Measurements from ENCODE around the gene ISYNA1. TPM values are rescaled to one million over a fixed set of nuclear protein-coding genes. Genes with fewer than 3 reads are reported as not detected.

Gene ISYNA1
- total and polyA plus RNA-seq, 2 experiments from 2014 or later: 191 to 208 TPM

- DNase-seq (ENCODE audit: low spot score): no peak
- peaks cover 10% of the 10 kb centered on the region; the same call in 2 of the 3 replicates for H3K4me1 Mint-ChIP-seq
- Histone ChIP-seq H3K36me3 (ENCODE audit: insufficient read depth) (no peaks in the 10 kb centered on the region; the same call in 1 of the 2 replicates), H3K4me2 (no peak overlapping the region), H2AFZ (no peak overlapping the region), H3K9me2 (ENCODE audit: insufficient read depth) (no peaks in the 10 kb centered on the region), H3K27ac (ENCODE audit: low read depth) (no peak overlapping the region), H4K20me1 (replicated peaks; ENCODE audit: insufficient read depth) (no peaks in the 10 kb centered on the region; the same call in none of the 2 replicates), H3K79me2 (replicated peaks; ENCODE audit: insufficient read depth) (no peaks in the 10 kb centered on the region), H3F3A (replicated peaks; ENCODE audit: low read depth) (0 out of 2 replicates have a peak, but pooled peaks cover 3% of the 10 kb centered on the region), H3K4me3 (no peak overlapping the region), H3K4me1 (ENCODE audit: insufficient read depth) (no peaks in the 10 kb centered on the region), H3K27me3 (ENCODE audit: insufficient read depth) (no peaks in the 10 kb centered on the region)
- TF ChIP-seq EZH2 (IDR thresholded peaks at IDR 0.05; ENCODE audit: low read depth, unreplicated experiment): no peak
- TF ChIP-seq POLR2AphosphoS5 (IDR thresholded peaks at IDR 0.05; ENCODE audit: low read depth): no peak
- no peak for TF ChIP-seq ZNF462 (CRISPR knock-in tag; IDR thresholded peaks at IDR 0.05)
- TF ChIP-seq CREB1 (CRISPR knock-in tag; IDR thresholded peaks at IDR 0.05; ENCODE audit: low read depth): no peak
- no peak for TF ChIP-seq ETS1 (IDR thresholded peaks at IDR 0.05)
- no peak for TF ChIP-seq EZH2phosphoT487 (IDR thresholded peaks at IDR 0.05; ENCODE audit: unreplicated experiment)
- TF ChIP-seq ZNF114 (CRISPR knock-in tag; IDR thresholded peaks at IDR 0.05): no peak
- no peak for TF ChIP-seq ZNF331 (CRISPR knock-in tag; IDR thresholded peaks at IDR 0.05; ENCODE audit: low read depth)
- TF ChIP-seq REST (IDR thresholded peaks at IDR 0.05; ENCODE audit: unreplicated experiment): no peak
- no peak for TF ChIP-seq CTCF (conservative IDR thresholded peaks at IDR 0.05; ENCODE audit: low read depth in 2 of 2)
- TF ChIP-seq NANOG (IDR thresholded peaks at IDR 0.05; ENCODE audit: borderline replicate concordance): no peak
- TF ChIP-seq STAT1 (IDR thresholded peaks at IDR 0.05; ENCODE audit: unreplicated experiment): no peak
- no peak for TF ChIP-seq JUNB (IDR thresholded peaks at IDR 0.05; ENCODE audit: unreplicated experiment)
- H3K27ac Mint-ChIP-seq: no peak overlapping the region
- no peak overlapping the region for H3K4me3 Mint-ChIP-seq
- H3K27me3 Mint-ChIP-seq (ENCODE audit: insufficient read depth, low read depth, poor library complexity): peaks cover 11% of the 10 kb centered on the region
- peaks cover 5% of the 10 kb centered on the region; the same call in 2 of the 3 replicates for H3K36me3 Mint-ChIP-seq (ENCODE audit: low read depth)
- ATAC-seq: no peak; the same call in 2 of the 3 replicates
- H3K9me3 Mint-ChIP-seq: no peaks in the 10 kb centered on the region
These were observed 12.3 kb upstream of the ISYNA1 start for GRCh38 chr19:18450021-18450930.
